HEK293 (cell line): ENCODE data around the gene ACAD11.

Experiments used
- CTCF ChIA-PET: fragments of 350-600 bp; formaldehyde crosslinking; extraction: SDS; loops from one replicate; lab custom pipeline; 2021; ENCODE audit warnings: antibody characterized with exemption; lab: Yijun Ruan, JAX
- POLR2A ChIA-PET: fragments of 300-600 bp; formaldehyde crosslinking; extraction: SDS; loops from one replicate; lab custom pipeline; 2020; ENCODE audit warnings: antibody characterized with exemption, inconsistent platforms; lab: Yijun Ruan, JAX
- H3K27ac ChIP-seq: fragments of 200-500 bp; sonication (Bioruptor generic); 2 replicates; pipeline ENCODE4 v1.5.1; 2014; ENCODE audit warnings: low read depth, low read length, control low read depth, inconsistent platforms; ENCODE audit errors: extremely low read depth
- H3K36me3 ChIP-seq, 2 experiments: fragments of 200-500 bp in 1 of 2; sonication (Bioruptor generic) in 1 of 2; 1 replicate in 1 of 2; 2 replicates in 1 of 2; pipeline ENCODE4 v1.5.1; 2014 to 2017; ENCODE audit warnings: inconsistent platforms in 2 of 2, low read length in 2 of 2; ENCODE audit not compliant: control insufficient read depth in 2 of 2, insufficient read depth in 1 of 2
- H3K4me1 ChIP-seq: fragments of 200-500 bp; sonication (Bioruptor generic); 2 replicates; pipeline ENCODE4 v1.5.1; 2014; ENCODE audit warnings: mild to moderate bottlenecking, low read length, inconsistent platforms; ENCODE audit not compliant: control insufficient read depth, insufficient read depth
- H3K4me3 ChIP-seq: 2 replicates; pipeline ENCODE4 v1.5.1; 2011; ENCODE audit warnings: low read depth, mild to moderate bottlenecking, control low read depth, low read length, moderate library complexity
- H3K9me3 ChIP-seq: fragments of 200-500 bp; sonication (Bioruptor generic); 2 replicates; pipeline ENCODE4 v1.5.1; 2014; ENCODE audit warnings: low read depth, low read length, inconsistent platforms; ENCODE audit not compliant: control insufficient read depth, insufficient read depth
- GLIS1 ChIP-seq: fragments of 450-650 bp; formaldehyde crosslinking; IDR thresholded peaks from 2 replicates; pipeline ENCODE4 v1.5.1; 2016; ENCODE audit warnings: missing biosample characterization, missing genetic modification characterization
- IKZF3 ChIP-seq: fragments of 450-650 bp; IDR thresholded peaks from 2 replicates; pipeline ENCODE4 v1.5.0; 2018; ENCODE audit warnings: missing biosample characterization, mild to moderate bottlenecking, missing genetic modification characterization, moderate library complexity
- SCRT2 ChIP-seq: fragments of 450-650 bp; formaldehyde crosslinking; IDR thresholded peaks from 2 replicates; pipeline ENCODE4 v1.5.1; 2016; ENCODE audit warnings: missing biosample characterization, missing genetic modification characterization
- SP2 ChIP-seq: fragments of 450-650 bp; formaldehyde crosslinking; IDR thresholded peaks from 2 replicates; pipeline ENCODE4 v1.5.1; 2016; ENCODE audit warnings: missing biosample characterization, missing genetic modification characterization
- YY1 ChIP-seq: fragments of 450-650 bp; formaldehyde crosslinking; IDR thresholded peaks from 2 replicates; pipeline ENCODE4 v1.5.1; 2018; ENCODE audit warnings: missing biosample characterization, missing genetic modification characterization
- ZBTB17 ChIP-seq: fragments of 450-650 bp; formaldehyde crosslinking; IDR thresholded peaks from 2 replicates; pipeline ENCODE4 v1.5.1; 2016; ENCODE audit warnings: missing biosample characterization, missing genetic modification characterization
- ZBTB20 ChIP-seq: fragments of 450-650 bp; formaldehyde crosslinking; IDR thresholded peaks from 2 replicates; pipeline ENCODE4 v1.5.1; 2016; ENCODE audit warnings: missing biosample characterization, missing genetic modification characterization
- ZBTB8A ChIP-seq: fragments of 450-650 bp; formaldehyde crosslinking; IDR thresholded peaks from 2 replicates; pipeline ENCODE4 v1.5.1; 2016; ENCODE audit warnings: missing biosample characterization, missing genetic modification characterization
- ZFHX2 ChIP-seq: fragments of 450-650 bp; formaldehyde crosslinking; conservative IDR thresholded peaks from 2 replicates; pipeline ENCODE4 v1.5.1; 2016; ENCODE audit warnings: missing biosample characterization, missing genetic modification characterization
- ZFP3 ChIP-seq: fragments of 450-650 bp; formaldehyde crosslinking; IDR thresholded peaks from 2 replicates; pipeline ENCODE4 v1.5.1; 2016; ENCODE audit warnings: low read depth, missing biosample characterization, missing genetic modification characterization
- ZNF132 ChIP-seq: fragments of 450-650 bp; formaldehyde crosslinking; IDR thresholded peaks from 2 replicates; pipeline ENCODE4 v1.5.1; 2017; ENCODE audit warnings: missing biosample characterization, missing genetic modification characterization, borderline replicate concordance
- ZNF169 ChIP-seq: fragments of 450-650 bp; formaldehyde crosslinking; IDR thresholded peaks from 2 replicates; pipeline ENCODE4 v1.5.1; 2016; ENCODE audit warnings: missing biosample characterization, missing genetic modification characterization
- ZNF341 ChIP-seq: fragments of 450-650 bp; formaldehyde crosslinking; IDR thresholded peaks from 2 replicates; pipeline ENCODE4; 2016; ENCODE audit warnings: low read depth, missing biosample characterization, missing genetic modification characterization
- ZNF366 ChIP-seq: fragments of 450-650 bp; formaldehyde crosslinking; conservative IDR thresholded peaks from 2 replicates; pipeline ENCODE4 v1.5.1; 2016; ENCODE audit warnings: missing biosample characterization, missing genetic modification characterization
- ZNF423 ChIP-seq: fragments of 450-650 bp; formaldehyde crosslinking; IDR thresholded peaks from 2 replicates; pipeline ENCODE4 v1.5.1; 2016; ENCODE audit warnings: missing biosample characterization, missing genetic modification characterization
- ZNF654 ChIP-seq: fragments of 450-650 bp; formaldehyde crosslinking; IDR thresholded peaks from 2 replicates; pipeline ENCODE4 v1.5.1; 2016; ENCODE audit warnings: low read depth, missing biosample characterization, missing genetic modification characterization
- ZNF776 ChIP-seq: fragments of 450-650 bp; formaldehyde crosslinking; IDR thresholded peaks from 2 replicates; pipeline ENCODE4 v1.5.0; 2017; ENCODE audit warnings: missing biosample characterization, missing genetic modification characterization, borderline replicate concordance
- ZSCAN30 ChIP-seq: fragments of 450-650 bp; IDR thresholded peaks from 2 replicates; pipeline ENCODE4 v1.5.1; 2018; ENCODE audit warnings: missing biosample characterization, mild to moderate bottlenecking, missing genetic modification characterization, moderate library complexity
- TF ChIP-seq, protein P1 (sequence below): fragments of 450-650 bp; formaldehyde crosslinking; conservative IDR thresholded peaks from 2 replicates; pipeline ENCODE4 v1.5.1; 2016; ENCODE audit warnings: low read depth, missing biosample characterization, missing genetic modification characterization
- TF ChIP-seq, protein P2 (sequence below): fragments of 450-650 bp; formaldehyde crosslinking; IDR thresholded peaks from 2 replicates; pipeline ENCODE4 v1.5.1; 2017; ENCODE audit warnings: missing biosample characterization, missing genetic modification characterization

The ACAD11 gene

DNA sequence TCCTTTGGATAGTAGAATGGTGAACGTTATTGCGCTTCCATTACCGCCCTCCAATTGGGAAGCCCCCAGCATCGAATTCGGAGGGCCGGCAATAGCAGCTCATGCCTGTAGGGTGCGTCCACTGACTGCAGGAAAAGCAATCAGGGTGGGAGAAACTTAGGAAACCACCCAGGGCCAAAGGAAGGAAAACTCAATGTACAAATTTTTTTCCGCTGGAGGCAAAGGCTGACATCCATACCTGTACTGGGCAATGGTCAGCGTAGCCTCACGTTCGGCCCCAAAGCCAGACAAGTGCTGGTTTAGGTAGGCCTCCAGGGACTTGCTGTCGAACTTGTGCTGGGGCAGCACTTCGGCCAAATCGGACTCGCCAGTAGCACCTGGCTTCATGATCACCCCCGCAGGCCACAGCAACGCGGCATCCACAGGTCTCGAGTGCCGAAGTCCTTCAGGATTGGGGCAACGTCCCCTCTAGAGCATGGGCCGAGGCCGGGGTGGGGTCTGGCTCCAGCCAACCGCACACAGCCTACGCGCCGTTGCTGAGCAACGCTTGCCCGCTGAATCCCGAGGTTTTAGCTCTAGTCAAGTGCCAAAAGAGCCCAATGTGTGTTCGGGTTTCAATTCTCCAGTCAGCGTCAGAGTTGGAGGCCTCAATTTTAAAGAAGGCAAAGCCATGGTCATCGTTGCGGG, at the start of gene ACAD11 (continued):
- TF ChIP-seq ZSCAN30 (tag by site-specific recombination) (no peak; the same call in 1 of the 2 replicates), SP2 (tag by site-specific recombination) (peak; percentile 28; the same call in 1 of the 2 replicates), SCRT2 (tag by site-specific recombination) (peak; percentile 78), ZNF366 (tag by site-specific recombination) (peak; percentile 43; the same call in 1 of the 2 replicates), ZNF132 (tag by site-specific recombination) (no peak), IKZF3 (peak; percentile 84), ZFP3 (no peak), ZNF423 (no peak), ZBTB17 (peak; percentile 88), YY1 (tag by site-specific recombination) (no peak), ZBTB20 (tag by site-specific recombination) (0 out of 2 replicates have a peak, but pooled peaks have one; percentile 3), ZNF654 (tag by site-specific recombination) (peak; percentile 45)
- TF ChIP-seq, protein P1, sequence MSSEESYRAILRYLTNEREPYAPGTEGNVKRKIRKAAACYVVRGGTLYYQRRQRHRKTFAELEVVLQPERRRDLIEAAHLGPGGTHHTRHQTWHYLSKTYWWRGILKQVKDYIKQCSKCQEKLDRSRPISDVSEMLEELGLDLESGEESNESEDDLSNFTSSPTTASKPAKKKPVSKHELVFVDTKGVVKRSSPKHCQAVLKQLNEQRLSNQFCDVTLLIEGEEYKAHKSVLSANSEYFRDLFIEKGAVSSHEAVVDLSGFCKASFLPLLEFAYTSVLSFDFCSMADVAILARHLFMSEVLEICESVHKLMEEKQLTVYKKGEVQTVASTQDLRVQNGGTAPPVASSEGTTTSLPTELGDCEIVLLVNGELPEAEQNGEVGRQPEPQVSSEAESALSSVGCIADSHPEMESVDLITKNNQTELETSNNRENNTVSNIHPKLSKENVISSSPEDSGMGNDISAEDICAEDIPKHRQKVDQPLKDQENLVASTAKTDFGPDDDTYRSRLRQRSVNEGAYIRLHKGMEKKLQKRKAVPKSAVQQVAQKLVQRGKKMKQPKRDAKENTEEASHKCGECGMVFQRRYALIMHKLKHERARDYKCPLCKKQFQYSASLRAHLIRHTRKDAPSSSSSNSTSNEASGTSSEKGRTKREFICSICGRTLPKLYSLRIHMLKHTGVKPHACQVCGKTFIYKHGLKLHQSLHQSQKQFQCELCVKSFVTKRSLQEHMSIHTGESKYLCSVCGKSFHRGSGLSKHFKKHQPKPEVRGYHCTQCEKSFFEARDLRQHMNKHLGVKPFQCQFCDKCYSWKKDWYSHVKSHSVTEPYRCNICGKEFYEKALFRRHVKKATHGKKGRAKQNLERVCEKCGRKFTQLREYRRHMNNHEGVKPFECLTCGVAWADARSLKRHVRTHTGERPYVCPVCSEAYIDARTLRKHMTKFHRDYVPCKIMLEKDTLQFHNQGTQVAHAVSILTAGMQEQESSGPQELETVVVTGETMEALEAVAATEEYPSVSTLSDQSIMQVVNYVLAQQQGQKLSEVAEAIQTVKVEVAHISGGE (tag by site-specific recombination), result no peak
- TF ChIP-seq, protein P2, sequence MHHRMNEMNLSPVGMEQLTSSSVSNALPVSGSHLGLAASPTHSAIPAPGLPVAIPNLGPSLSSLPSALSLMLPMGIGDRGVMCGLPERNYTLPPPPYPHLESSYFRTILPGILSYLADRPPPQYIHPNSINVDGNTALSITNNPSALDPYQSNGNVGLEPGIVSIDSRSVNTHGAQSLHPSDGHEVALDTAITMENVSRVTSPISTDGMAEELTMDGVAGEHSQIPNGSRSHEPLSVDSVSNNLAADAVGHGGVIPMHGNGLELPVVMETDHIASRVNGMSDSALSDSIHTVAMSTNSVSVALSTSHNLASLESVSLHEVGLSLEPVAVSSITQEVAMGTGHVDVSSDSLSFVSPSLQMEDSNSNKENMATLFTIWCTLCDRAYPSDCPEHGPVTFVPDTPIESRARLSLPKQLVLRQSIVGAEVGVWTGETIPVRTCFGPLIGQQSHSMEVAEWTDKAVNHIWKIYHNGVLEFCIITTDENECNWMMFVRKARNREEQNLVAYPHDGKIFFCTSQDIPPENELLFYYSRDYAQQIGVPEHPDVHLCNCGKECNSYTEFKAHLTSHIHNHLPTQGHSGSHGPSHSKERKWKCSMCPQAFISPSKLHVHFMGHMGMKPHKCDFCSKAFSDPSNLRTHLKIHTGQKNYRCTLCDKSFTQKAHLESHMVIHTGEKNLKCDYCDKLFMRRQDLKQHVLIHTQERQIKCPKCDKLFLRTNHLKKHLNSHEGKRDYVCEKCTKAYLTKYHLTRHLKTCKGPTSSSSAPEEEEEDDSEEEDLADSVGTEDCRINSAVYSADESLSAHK, result no peak

DNA sequence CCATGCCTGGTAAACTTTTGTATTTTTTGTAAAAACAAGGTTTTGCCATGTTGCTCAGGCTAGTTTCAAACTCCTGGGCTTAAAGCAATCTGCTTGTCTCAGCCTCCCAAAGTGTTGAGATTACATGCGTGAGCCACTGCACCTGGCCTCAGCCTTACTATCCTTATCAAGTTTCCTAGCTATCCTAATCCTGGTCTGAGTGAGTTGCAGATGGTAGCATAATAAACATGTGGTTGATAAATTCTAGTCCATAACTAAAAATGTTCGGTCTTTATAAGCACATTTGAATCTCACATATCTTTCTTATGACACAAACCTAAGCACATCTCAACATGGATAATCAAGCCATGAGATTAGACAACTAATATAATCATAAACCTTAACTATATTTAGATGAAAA, 44.1 kb upstream of the ACAD11 start:
- Histone ChIP-seq H3K4me1 (no peaks in the 10 kb centered on the region), H3K9me3 (no peaks in the 10 kb centered on the region), H3K4me3 (no peak overlapping the region), H3K27ac (no peak overlapping the region), H3K36me3 (peaks cover 17 to 78% of the 10 kb centered on the region in 2 experiments)
- POLR2A ChIA-PET, result no interaction called here
- TF ChIP-seq ZNF341 (tag by site-specific recombination) (no peak), ZNF169 (tag by site-specific recombination) (no peak), ZNF776 (no peak), GLIS1 (tag by site-specific recombination) (no peak)
- CTCF ChIA-PET, result no interaction called here

DNA sequence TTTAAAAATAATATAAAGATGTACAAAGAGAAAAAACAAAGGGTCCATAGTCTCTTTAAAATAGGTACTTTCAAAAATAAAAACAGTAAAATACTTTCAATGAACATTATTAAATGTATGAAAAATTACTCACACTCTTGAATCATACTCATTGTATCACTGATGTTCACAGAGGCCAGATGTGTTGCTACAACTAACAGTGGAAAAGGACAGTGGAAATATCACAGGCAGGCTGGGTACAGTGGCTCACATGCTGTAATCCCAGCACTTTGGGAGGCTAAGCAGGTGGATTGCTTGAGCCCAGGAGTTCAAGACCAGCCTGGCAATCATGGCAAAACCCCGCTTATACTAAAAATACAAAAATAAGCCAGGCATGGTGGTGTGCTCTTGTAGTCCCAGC, 35.8 kb upstream of the ACAD11 start:
- no peak for TF ChIP-seq ZFHX2
- no peak for TF ChIP-seq ZBTB8A
- H3K4me1 ChIP-seq, result no peaks in the 10 kb centered on the region
- H3K27ac ChIP-seq, result no peak overlapping the region
- H3K9me3 ChIP-seq, result no peaks in the 10 kb centered on the region
- peaks cover 12 to 77% of the 10 kb centered on the region in 2 experiments for H3K36me3 ChIP-seq
- ChIA-PET POLR2A (no interaction called here), CTCF (no interaction called here)
- no peak overlapping the region for H3K4me3 ChIP-seq
